Heart right ventricle (tissue), 16 donors: ENCODE data around the gene MOGAT3. TPM values are rescaled to one million over a fixed set of nuclear protein-coding genes. Genes with fewer than 3 reads are reported as not detected.

Experiments
- ATAC-seq, 8 donors: fragments of 200-7000 bp; cut with Tn5 transposase; one replicate each; pipeline ENCODE4 v1.9.1; 2020; ENCODE audit warnings: mild to moderate bottlenecking in 8 of 8, moderate library complexity in 8 of 8, moderate number of reproducible peaks in 1 of 8
- DNase-seq, 2 donors: peaks; one replicate each; pipeline ENCODE4 v3.0.0-alpha.2; 2020
- H3K27ac ChIP-seq, 10 donors: fragments of 200-600 bp; sonication (generic) in 2 of 10; one replicate each; pipeline versions ENCODE4 v1.5.0 to v1.8.0; 2020 to 2022; ENCODE audit warnings: mild to moderate bottlenecking in 3 of 10
- H3K27me3 ChIP-seq, 7 donors: fragments of 200-600 bp; one replicate each; pipeline ENCODE4 v1.8.0; 2021 to 2022; ENCODE audit warnings: mild to moderate bottlenecking in 2 of 7
- H3K36me3 ChIP-seq, 9 donors: fragments of 200-600 bp; sonication (generic) in 1 of 9; one replicate each; pipeline versions ENCODE4 v1.5.0 to v1.8.0; 2020 to 2022; ENCODE audit warnings: mild to moderate bottlenecking in 2 of 9
- H3K4me1 ChIP-seq, 9 donors: fragments of 200-600 bp; sonication (generic) in 1 of 9; one replicate each; pipeline versions ENCODE4 v1.5.0 to v1.8.0; 2020 to 2022; ENCODE audit warnings: mild to moderate bottlenecking in 4 of 9
- H3K4me3 ChIP-seq, 10 donors: fragments of 200-600 bp; sonication (generic) in 2 of 10; one replicate each; pipeline versions ENCODE4 v1.5.0 to v1.8.0; 2020 to 2022; ENCODE audit warnings: mild to moderate bottlenecking in 7 of 10, moderate library complexity in 2 of 10
- H3K9me3 ChIP-seq, 11 donors: fragments of 200-600 bp in 10 of 11; sonication (generic) in 2 of 11; one replicate each; pipeline versions ENCODE4 v1.5.0 to v1.8.0; 2013 to 2022; ENCODE audit warnings: mild to moderate bottlenecking in 2 of 11, control low read depth in 1 of 11, moderate library complexity in 1 of 11
- CTCF ChIP-seq, 9 donors: fragments of 200-600 bp; sonication (generic) in 2 of 9; IDR thresholded peaks; one replicate each; pipeline versions ENCODE4 v1.5.0 to v1.8.0; 2021 to 2022; ENCODE audit warnings: antibody characterized with exemption in 9 of 9, mild to moderate bottlenecking in 5 of 9, moderate library complexity in 1 of 9
- WGBS, 2 donors: extraction: QIAGEN DNeasy Blood & Tissue Kit; methylation state at CpG; one replicate each; pipeline ENCODE4 v1.1.7; 2013; ENCODE audit warnings: inconsistent platforms in 1 of 2; 5-methylcytosine and 5-hydroxymethylcytosine counted together
- intact Hi-C, 10 donors: fragments of 100-400 bp; cut with DNase I; formaldehyde crosslinking; loops; one replicate each; pipeline versions ENCODE4 v1.11.1 to v1.14.2; 2022
- polyA plus RNA-seq, 2 donors: library from polyadenylated mRNA; stranded (reverse); fragments of 200-250 nt; gene quantifications; one replicate each; pipeline ENCODE4 v1.2.3, GENCODE V29; 2013
- total RNA-seq, 10 donors: library from RNA; stranded (reverse); fragmentation: NEBNext Ultra II Directional in 3 of 10; extraction: Animal tissue kit (Norgen Biotek cat#: 25700) in 3 of 10; gene quantifications; one replicate each; pipeline versions ENCODE4 v1.2.1 to v1.2.4, GENCODE V29; 2021 to 2023
- donor health status: Arrhythmogenic right ventricular cardiomyopathy.
- donor health status: ischemic (EF 13 %, LVEDD 7.1; RV severe dilation, severe dysfunction).
- donor health status: healthy with polysubstance abuse.
- donor health status: DM: no; HTN: yes; CAD: no.
- donor health status: DM: no; HTN: no; CAD: no.
- donor health status: ischemic (EF 25% LVEDD 6.9; RV normal size, moderate dysfunction).
- donor health status: ischemic (EF 25% LVEDD 5.7; RV mildly dilated, moderate dysfunction).
- donor health status: healthy.
- donor health status: DM: yes; HTN: yes; CAD: no.
- donor health status: Ischemic cardiomyopathy.
- donor health status: ischemic (EF 35%, LVEDD 5.7; RV mildly dilated, moderate dysfunction).
- donor health status: nonischemic (EF 11% LVEDD 7.7; RV severe dilation, severe dysfunction).
- donor health status: DM: yes; HTN: yes; CAD: no.
- donor health status: PGD.
- donor health status: ischemic (EF 29% LVEDD 5.4; RV normal size, mild dysfunction).
- donor health status: nonischemic (EF 23%, LVEDD 6.1; RV moderate dilation, normal function).

MOGAT3 gene
- total and polyA plus RNA-seq, 12 donors, result not detected

- no peak for TF ChIP-seq CTCF (IDR thresholded peaks at IDR 0.05)
- Histone ChIP-seq H3K9me3 (no peaks in the 10 kb centered on the region), H3K4me3 (no peak overlapping the region), H3K36me3 (no peaks in the 10 kb centered on the region), H3K4me1 (peaks cover 17 to 59% (median 38%) of the 10 kb centered on the region in 9 donors), H3K27me3 (peaks cover 56 to 100% (median 100%) of the 10 kb centered on the region in 7 donors), H3K27ac (no peak overlapping the region)
- intact Hi-C loops, result loop anchor here in 1 of 10 donors (2.0 kb wide), 1 partner anchor 24 kb away; no protein-coding TSS in a partner anchor
- 1 to 4% methylated on average over 16 to 18 of the region's 18 CpGs for WGBS, 2 donors
- DNase-seq (no peak), ATAC-seq (no peak)
Measured at GRCh38 chr7:101169110-101169837, 31.6 kb downstream of the MOGAT3 start.

- no peak for DNase-seq
- no peaks in the 10 kb centered on the region for H3K36me3 ChIP-seq
- no peak overlapping the region for H3K4me3 ChIP-seq
- H3K27me3 ChIP-seq, result peaks cover 61 to 100% (median 100%) of the 10 kb centered on the region in 7 donors
- no peaks in the 10 kb centered on the region for H3K9me3 ChIP-seq
- no peak for TF ChIP-seq CTCF (IDR thresholded peaks at IDR 0.05)
- H3K4me1 ChIP-seq, result peaks cover 23 to 64% (median 42%) of the 10 kb centered on the region in 9 donors
- WGBS, 2 donors, result 6% methylated on average over 6 of the region's 6 CpGs
- intact Hi-C loops, result loop anchor here in 1 of 10 donors (2.0 kb wide), 1 partner anchor 24 kb away; no protein-coding TSS in a partner anchor
- no peak overlapping the region for H3K27ac ChIP-seq
- ATAC-seq, result no peak
Measured at GRCh38 chr7:101168412-101169049, 32.3 kb downstream of the MOGAT3 start.

- intact Hi-C loops, result loop anchor here in 1 of 10 donors (2.0 kb wide), 1 partner anchor 23 kb away; no protein-coding TSS in a partner anchor
- Histone ChIP-seq H3K9me3 (no peaks in the 10 kb centered on the region), H3K4me1 (peaks cover 18 to 64% (median 42%) of the 10 kb centered on the region in 9 donors), H3K27ac (no peak overlapping the region), H3K27me3 (peaks cover 56 to 100% (median 99%) of the 10 kb centered on the region in 7 donors), H3K4me3 (no peak overlapping the region), H3K36me3 (no peaks in the 10 kb centered on the region)
- ATAC-seq (no peak), DNase-seq (no peak)
- 2 to 5% methylated on average over 12 of the region's 12 CpGs for WGBS, 2 donors
- no peak for TF ChIP-seq CTCF (IDR thresholded peaks at IDR 0.05)
Measured at GRCh38 chr7:101167645-101168411, 33.0 kb downstream of the MOGAT3 start.
